ENCODE measurements around the gene RSPO4. TPM values are rescaled to one million over a fixed set of nuclear protein-coding genes. Genes with fewer than 3 reads are reported as not detected.

RSPO4 gene
- total RNA-seq, 1 donor from 2014 or later = 0.34 TPM

GRCh38 chr20:910870-911770 is 91.0 kb downstream of the RSPO4 start:
- no peak overlapping the region for H3K27ac Mint-ChIP-seq (ENCODE audit: unreplicated experiment)
- no peak for TF ChIP-seq EZH2 (IDR thresholded peaks at IDR 0.05; ENCODE audit: insufficient read depth, low read length)
- TF ChIP-seq, protein P1, sequence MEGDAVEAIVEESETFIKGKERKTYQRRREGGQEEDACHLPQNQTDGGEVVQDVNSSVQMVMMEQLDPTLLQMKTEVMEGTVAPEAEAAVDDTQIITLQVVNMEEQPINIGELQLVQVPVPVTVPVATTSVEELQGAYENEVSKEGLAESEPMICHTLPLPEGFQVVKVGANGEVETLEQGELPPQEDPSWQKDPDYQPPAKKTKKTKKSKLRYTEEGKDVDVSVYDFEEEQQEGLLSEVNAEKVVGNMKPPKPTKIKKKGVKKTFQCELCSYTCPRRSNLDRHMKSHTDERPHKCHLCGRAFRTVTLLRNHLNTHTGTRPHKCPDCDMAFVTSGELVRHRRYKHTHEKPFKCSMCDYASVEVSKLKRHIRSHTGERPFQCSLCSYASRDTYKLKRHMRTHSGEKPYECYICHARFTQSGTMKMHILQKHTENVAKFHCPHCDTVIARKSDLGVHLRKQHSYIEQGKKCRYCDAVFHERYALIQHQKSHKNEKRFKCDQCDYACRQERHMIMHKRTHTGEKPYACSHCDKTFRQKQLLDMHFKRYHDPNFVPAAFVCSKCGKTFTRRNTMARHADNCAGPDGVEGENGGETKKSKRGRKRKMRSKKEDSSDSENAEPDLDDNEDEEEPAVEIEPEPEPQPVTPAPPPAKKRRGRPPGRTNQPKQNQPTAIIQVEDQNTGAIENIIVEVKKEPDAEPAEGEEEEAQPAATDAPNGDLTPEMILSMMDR (IDR thresholded peaks at IDR 0.05; ENCODE audit: insufficient read depth, low read depth, low read length) = no peak
- DNase-seq (ENCODE audit: low read depth) (no peak), FAIRE-seq (no peak)
- no peak overlapping the region for H3K4me3 Mint-ChIP-seq (ENCODE audit: unreplicated experiment)
- peaks cover 3% of the 10 kb centered on the region for H3K36me3 Mint-ChIP-seq (ENCODE audit: low read depth, unreplicated experiment)
- H3K9me3 Mint-ChIP-seq (ENCODE audit: unreplicated experiment) = no peaks in the 10 kb centered on the region
- Histone ChIP-seq H4K20me1 (ENCODE audit: insufficient read depth, low read length) (no peaks in the 10 kb centered on the region), H3K4me1 (ENCODE audit: insufficient read depth, low read length) (no peaks in the 10 kb centered on the region), H3K9me3 (ENCODE audit: insufficient read depth, low read depth, low read length) (no peaks in the 10 kb centered on the region), H3K4me3 (ENCODE audit: insufficient read depth, low read depth, low read length) (no peak overlapping the region), H3K4me2 (ENCODE audit: low read length) (no peak overlapping the region), H3K9ac (ENCODE audit: low read length) (no peak overlapping the region), H3K27me3 (ENCODE audit: insufficient read depth, low read length) (no peaks in the 10 kb centered on the region), H3K36me3 (ENCODE audit: insufficient read depth, low read length) (no peaks in the 10 kb centered on the region), H2AFZ (ENCODE audit: low read depth, low read length) (no peak overlapping the region), H3K79me2 (ENCODE audit: insufficient read depth, low read length) (no peaks in the 10 kb centered on the region), H3K27ac (ENCODE audit: low read depth, low read length) (no peak overlapping the region)
- peaks cover 44% of the 10 kb centered on the region for H3K27me3 Mint-ChIP-seq (ENCODE audit: low read depth, unreplicated experiment)
- H3K4me1 Mint-ChIP-seq (ENCODE audit: low read depth, unreplicated experiment) = peaks cover 18% of the 10 kb centered on the region

DNA sequence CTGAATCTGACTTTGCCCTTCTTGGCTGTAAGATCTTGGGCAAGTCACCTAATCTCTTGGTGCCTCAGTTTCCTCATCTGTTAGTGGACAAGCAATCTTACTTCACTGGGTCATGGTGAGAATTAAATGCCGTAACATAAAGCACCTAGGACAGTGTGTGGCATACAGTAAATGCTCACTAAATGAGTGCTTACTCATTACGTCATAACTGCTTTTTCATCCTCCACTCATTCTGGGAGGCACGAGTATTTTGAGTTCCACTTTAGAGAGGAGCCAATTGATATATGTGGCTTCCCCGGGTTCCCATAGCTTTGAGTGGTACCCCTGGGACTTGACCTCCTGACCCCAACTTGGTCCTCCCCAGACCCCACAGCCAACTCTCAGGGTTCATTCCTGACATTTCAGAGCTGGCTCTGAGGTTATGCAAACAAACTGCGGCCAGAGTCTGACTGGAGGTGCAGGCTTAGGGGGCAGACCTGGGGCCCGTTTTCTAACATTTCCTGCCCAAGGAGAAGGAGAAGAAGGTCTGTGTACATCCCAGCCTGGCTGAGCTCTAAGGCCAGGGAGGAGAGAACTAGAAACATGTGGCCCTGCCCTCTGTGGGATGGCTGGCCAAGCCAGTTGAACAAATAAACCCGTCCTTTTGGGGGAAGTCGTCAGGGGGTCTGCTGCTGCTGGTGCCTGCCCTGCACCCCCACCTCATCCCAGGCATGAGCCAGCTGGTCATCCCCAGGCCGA is 91.8 kb downstream of the RSPO4 start:
- no peak overlapping the region for H3K4me3 ChIP-seq (ENCODE audit: insufficient read depth, low read depth, low read length)
- FAIRE-seq (no peak), DNase-seq (ENCODE audit: low read depth) (no peak)
- no peaks in the 10 kb centered on the region for H4K20me1 ChIP-seq (ENCODE audit: insufficient read depth, low read length)
- Mint-ChIP-seq H3K27me3 (ENCODE audit: low read depth, unreplicated experiment) (peaks cover 40% of the 10 kb centered on the region), H3K36me3 (ENCODE audit: low read depth, unreplicated experiment) (peaks cover 3% of the 10 kb centered on the region), H3K4me3 (ENCODE audit: unreplicated experiment) (no peak overlapping the region), H3K9me3 (ENCODE audit: unreplicated experiment) (no peaks in the 10 kb centered on the region), H3K4me1 (ENCODE audit: low read depth, unreplicated experiment) (peaks cover 17% of the 10 kb centered on the region), H3K27ac (ENCODE audit: unreplicated experiment) (no peak overlapping the region)
- H3K36me3 ChIP-seq (ENCODE audit: insufficient read depth, low read length) = no peaks in the 10 kb centered on the region
- no peaks in the 10 kb centered on the region for H3K27me3 ChIP-seq (ENCODE audit: insufficient read depth, low read length)
- H3K9me3 ChIP-seq (ENCODE audit: insufficient read depth, low read depth, low read length) = no peaks in the 10 kb centered on the region
- H3K27ac ChIP-seq (ENCODE audit: low read depth, low read length) = no peak overlapping the region
- no peaks in the 10 kb centered on the region for H3K79me2 ChIP-seq (ENCODE audit: insufficient read depth, low read length)
- H3K4me1 ChIP-seq (ENCODE audit: insufficient read depth, low read length) = no peaks in the 10 kb centered on the region
- no peak for TF ChIP-seq EZH2 (IDR thresholded peaks at IDR 0.05; ENCODE audit: insufficient read depth, low read length)
- TF ChIP-seq, protein P1 (IDR thresholded peaks at IDR 0.05; ENCODE audit: insufficient read depth, low read depth, low read length) = no peak
- H3K4me2 ChIP-seq (ENCODE audit: low read length) = no peak overlapping the region
- no peak overlapping the region for H3K9ac ChIP-seq (ENCODE audit: low read length)
- H2AFZ ChIP-seq (ENCODE audit: low read depth, low read length) = no peak overlapping the region
